Prostate gland (tissue), 2 donors: ENCODE data around the gene RHEB.

Experiments used
- POLR2A ChIP-seq: fragments of 450-650 bp; IDR thresholded peaks from one replicate; pipeline ENCODE4 v1.6.1; 2016; ENCODE audit warnings: antibody characterized with exemption, mild to moderate bottlenecking
- POLR2AphosphoS5 ChIP-seq: sonication (generic); formaldehyde crosslinking; IDR thresholded peaks from one replicate; pipeline ENCODE4 v1.6.1; 2017; ENCODE audit warnings: antibody characterized with exemption
- TF ChIP-seq, protein P1 (sequence below), 4 experiments: fragments of 200-600 bp in 2 of 4; fragments of 450-650 bp in 2 of 4; sonication (generic) in 2 of 4; IDR thresholded peaks; 1 replicate in 3 of 4; 2 replicates in 1 of 4; pipeline ENCODE4 v1.5.1; 2016 to 2019; ENCODE audit warnings: antibody characterized with exemption in 4 of 4, mild to moderate bottlenecking in 2 of 4, moderate library complexity in 2 of 4

GRCh38 chr7:151468217-151469018 is 51.3 kb downstream of the RHEB start:
- TF ChIP-seq, protein P1, sequence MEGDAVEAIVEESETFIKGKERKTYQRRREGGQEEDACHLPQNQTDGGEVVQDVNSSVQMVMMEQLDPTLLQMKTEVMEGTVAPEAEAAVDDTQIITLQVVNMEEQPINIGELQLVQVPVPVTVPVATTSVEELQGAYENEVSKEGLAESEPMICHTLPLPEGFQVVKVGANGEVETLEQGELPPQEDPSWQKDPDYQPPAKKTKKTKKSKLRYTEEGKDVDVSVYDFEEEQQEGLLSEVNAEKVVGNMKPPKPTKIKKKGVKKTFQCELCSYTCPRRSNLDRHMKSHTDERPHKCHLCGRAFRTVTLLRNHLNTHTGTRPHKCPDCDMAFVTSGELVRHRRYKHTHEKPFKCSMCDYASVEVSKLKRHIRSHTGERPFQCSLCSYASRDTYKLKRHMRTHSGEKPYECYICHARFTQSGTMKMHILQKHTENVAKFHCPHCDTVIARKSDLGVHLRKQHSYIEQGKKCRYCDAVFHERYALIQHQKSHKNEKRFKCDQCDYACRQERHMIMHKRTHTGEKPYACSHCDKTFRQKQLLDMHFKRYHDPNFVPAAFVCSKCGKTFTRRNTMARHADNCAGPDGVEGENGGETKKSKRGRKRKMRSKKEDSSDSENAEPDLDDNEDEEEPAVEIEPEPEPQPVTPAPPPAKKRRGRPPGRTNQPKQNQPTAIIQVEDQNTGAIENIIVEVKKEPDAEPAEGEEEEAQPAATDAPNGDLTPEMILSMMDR (IDR thresholded peaks at IDR 0.05): no peak
- TF ChIP-seq POLR2AphosphoS5 (no peak), POLR2A (no peak)
